Measurements from ENCODE around the gene PAQR4.

The PAQR4 gene

DNA sequence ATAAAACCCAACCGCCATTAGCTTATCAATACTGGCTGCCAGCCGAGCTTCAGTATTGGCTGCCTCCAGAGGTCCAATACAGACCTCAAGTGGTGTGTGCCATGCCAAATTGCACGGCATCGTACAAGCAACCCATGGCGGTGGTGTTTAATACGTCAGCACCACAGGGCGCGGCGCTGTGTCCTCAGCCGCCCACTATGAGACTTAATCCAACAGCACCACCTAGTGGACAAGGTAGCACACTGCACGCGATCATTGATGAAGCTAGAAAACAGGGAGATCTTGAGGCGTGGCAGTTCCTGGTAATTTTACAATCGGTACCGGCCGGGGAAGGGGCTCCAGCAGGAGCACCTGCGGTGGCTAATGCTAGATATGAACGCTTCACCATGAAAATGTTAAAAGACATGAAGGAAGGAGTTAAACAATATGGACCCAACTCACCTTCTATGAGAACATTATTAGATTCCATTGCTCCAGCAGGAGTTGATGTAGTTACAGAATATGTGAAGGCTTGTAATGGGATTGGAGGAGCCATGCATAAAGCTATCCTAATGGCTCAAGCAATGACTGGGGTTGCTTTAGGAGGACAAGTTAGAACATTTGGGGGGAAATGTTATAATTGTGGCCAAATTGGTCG, 42.0 kb upstream of the PAQR4 start (continued):
- TF ChIP-seq, protein P1, sequence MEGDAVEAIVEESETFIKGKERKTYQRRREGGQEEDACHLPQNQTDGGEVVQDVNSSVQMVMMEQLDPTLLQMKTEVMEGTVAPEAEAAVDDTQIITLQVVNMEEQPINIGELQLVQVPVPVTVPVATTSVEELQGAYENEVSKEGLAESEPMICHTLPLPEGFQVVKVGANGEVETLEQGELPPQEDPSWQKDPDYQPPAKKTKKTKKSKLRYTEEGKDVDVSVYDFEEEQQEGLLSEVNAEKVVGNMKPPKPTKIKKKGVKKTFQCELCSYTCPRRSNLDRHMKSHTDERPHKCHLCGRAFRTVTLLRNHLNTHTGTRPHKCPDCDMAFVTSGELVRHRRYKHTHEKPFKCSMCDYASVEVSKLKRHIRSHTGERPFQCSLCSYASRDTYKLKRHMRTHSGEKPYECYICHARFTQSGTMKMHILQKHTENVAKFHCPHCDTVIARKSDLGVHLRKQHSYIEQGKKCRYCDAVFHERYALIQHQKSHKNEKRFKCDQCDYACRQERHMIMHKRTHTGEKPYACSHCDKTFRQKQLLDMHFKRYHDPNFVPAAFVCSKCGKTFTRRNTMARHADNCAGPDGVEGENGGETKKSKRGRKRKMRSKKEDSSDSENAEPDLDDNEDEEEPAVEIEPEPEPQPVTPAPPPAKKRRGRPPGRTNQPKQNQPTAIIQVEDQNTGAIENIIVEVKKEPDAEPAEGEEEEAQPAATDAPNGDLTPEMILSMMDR (tag by site-specific recombination; IDR thresholded peaks at IDR 0.05): peak; percentile 96
- TF ChIP-seq ZNF169 (tag by site-specific recombination; IDR thresholded peaks at IDR 0.05) (no peak), ZNF707 (tag by site-specific recombination; IDR thresholded peaks at IDR 0.05) (no peak), ZNF335 (tag by site-specific recombination; conservative IDR thresholded peaks at IDR 0.05) (peak; percentile 53), ZNF560 (tag by site-specific recombination; IDR thresholded peaks at IDR 0.05; ENCODE audit: borderline replicate concordance) (no peak), ZBTB21 (tag by site-specific recombination; IDR thresholded peaks at IDR 0.05) (peak; percentile 79), ZNF621 (tag by site-specific recombination; IDR thresholded peaks at IDR 0.05) (no peak), ZFHX2 (tag by site-specific recombination; conservative IDR thresholded peaks at IDR 0.05) (peak; percentile 68), PRDM10 (tag by site-specific recombination; IDR thresholded peaks at IDR 0.05) (0 out of 2 replicates have a peak, but pooled peaks have one; percentile 24), ZNF596 (tag by site-specific recombination; IDR thresholded peaks at IDR 0.05) (no peak), ZNF311 (tag by site-specific recombination; IDR thresholded peaks at IDR 0.05; ENCODE audit: borderline replicate concordance) (no peak), GLI4 (tag by site-specific recombination; IDR thresholded peaks at IDR 0.05) (no peak), ZNF274 (IDR thresholded peaks at IDR 0.05; ENCODE audit: low read length) (no peak), ZNF274 (tag by site-specific recombination; IDR thresholded peaks at IDR 0.05; ENCODE audit: borderline replicate concordance) (no peak), ZNF768 (tag by site-specific recombination; IDR thresholded peaks at IDR 0.05) (no peak), ZNF610 (tag by site-specific recombination; IDR thresholded peaks at IDR 0.05; ENCODE audit: borderline replicate concordance) (no peak; the same call in 1 of the 2 replicates), ZBTB7A (tag by site-specific recombination; IDR thresholded peaks at IDR 0.05; ENCODE audit: low read depth) (no peak), PBX3 (CRISPR knock-in tag; IDR thresholded peaks at IDR 0.05) (0 out of 2 replicates have a peak, but pooled peaks have one; percentile 30), ZBTB20 (tag by site-specific recombination; IDR thresholded peaks at IDR 0.05) (no peak), ZFP41 (tag by site-specific recombination; IDR thresholded peaks at IDR 0.05; ENCODE audit: borderline replicate concordance) (no peak), ZNF677 (tag by site-specific recombination; IDR thresholded peaks at IDR 0.05) (no peak), SCRT1 (tag by site-specific recombination; IDR thresholded peaks at IDR 0.05; ENCODE audit: borderline replicate concordance) (no peak), ZNF121 (tag by site-specific recombination; IDR thresholded peaks at IDR 0.05) (no peak), KLF7 (tag by site-specific recombination; IDR thresholded peaks at IDR 0.05; ENCODE audit: borderline replicate concordance) (peak; percentile 72; the same call in 1 of the 2 replicates)
- TF ChIP-seq, protein P2, sequence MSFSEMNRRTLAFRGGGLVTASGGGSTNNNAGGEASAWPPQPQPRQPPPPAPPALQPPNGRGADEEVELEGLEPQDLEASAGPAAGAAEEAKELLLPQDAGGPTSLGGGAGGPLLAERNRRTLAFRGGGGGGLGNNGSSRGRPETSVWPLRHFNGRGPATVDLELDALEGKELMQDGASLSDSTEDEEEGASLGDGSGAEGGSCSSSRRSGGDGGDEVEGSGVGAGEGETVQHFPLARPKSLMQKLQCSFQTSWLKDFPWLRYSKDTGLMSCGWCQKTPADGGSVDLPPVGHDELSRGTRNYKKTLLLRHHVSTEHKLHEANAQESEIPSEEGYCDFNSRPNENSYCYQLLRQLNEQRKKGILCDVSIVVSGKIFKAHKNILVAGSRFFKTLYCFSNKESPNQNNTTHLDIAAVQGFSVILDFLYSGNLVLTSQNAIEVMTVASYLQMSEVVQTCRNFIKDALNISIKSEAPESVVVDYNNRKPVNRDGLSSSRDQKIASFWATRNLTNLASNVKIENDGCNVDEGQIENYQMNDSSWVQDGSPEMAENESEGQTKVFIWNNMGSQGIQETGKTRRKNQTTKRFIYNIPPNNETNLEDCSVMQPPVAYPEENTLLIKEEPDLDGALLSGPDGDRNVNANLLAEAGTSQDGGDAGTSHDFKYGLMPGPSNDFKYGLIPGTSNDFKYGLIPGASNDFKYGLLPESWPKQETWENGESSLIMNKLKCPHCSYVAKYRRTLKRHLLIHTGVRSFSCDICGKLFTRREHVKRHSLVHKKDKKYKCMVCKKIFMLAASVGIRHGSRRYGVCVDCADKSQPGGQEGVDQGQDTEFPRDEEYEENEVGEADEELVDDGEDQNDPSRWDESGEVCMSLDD (tag by site-specific recombination; IDR thresholded peaks at IDR 0.05): no peak
- TF ChIP-seq, protein P3, sequence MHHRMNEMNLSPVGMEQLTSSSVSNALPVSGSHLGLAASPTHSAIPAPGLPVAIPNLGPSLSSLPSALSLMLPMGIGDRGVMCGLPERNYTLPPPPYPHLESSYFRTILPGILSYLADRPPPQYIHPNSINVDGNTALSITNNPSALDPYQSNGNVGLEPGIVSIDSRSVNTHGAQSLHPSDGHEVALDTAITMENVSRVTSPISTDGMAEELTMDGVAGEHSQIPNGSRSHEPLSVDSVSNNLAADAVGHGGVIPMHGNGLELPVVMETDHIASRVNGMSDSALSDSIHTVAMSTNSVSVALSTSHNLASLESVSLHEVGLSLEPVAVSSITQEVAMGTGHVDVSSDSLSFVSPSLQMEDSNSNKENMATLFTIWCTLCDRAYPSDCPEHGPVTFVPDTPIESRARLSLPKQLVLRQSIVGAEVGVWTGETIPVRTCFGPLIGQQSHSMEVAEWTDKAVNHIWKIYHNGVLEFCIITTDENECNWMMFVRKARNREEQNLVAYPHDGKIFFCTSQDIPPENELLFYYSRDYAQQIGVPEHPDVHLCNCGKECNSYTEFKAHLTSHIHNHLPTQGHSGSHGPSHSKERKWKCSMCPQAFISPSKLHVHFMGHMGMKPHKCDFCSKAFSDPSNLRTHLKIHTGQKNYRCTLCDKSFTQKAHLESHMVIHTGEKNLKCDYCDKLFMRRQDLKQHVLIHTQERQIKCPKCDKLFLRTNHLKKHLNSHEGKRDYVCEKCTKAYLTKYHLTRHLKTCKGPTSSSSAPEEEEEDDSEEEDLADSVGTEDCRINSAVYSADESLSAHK (tag by site-specific recombination; IDR thresholded peaks at IDR 0.05): no peak

Data from HEK293 (cell line).